GM18870 (cell line): ENCODE results near the gene TNRC18.
"Not testable (repeated sequence)": the region's sequence is repeated elsewhere in the genome, so short reads cannot be mapped to it uniquely, and the experiment has no call there.

Source experiments
- ATAC-seq: cut with Tn5 transposase; IDR thresholded peaks from one replicate; pipeline ENCODE4 v1.9.1; 2021; ENCODE audit warnings: moderate library complexity; ENCODE audit not compliant: unreplicated experiment

Gene TNRC18

GRCh38 chr7:5300366-5300765, 123.3 kb downstream of the TNRC18 start:
- no peak for ATAC-seq

DNA sequence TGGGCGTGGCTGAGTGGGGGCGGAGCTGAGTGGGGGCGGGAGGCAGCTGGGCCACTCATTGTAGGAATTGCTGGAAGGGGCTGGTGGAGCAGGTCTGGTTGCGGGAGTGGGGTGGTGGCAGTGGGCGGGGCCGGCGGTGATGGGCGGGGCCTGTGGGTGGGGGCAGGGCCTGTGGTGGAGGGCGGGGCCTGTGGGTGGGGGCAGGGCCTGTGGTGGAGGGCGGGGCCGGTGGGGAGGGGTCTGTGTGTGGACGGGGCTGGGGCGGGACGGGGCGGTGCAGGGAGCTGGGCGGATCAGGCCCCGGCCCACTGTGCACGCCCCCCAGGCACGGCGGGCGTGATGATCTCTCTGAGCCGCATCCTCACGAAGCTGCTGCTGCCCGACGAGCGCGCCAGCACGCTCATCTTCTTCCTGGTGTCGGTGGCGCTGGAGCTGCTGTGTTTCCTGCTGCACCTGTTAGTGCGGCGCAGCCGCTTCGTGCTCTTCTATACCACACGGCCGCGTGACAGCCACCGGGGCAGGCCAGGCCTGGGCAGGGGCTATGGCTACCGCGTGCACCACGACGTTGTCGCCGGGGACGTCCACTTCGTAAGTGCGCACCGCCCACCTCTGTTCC, 126.9 kb downstream of the TNRC18 start:
- no peak for ATAC-seq

GRCh38 chr7:5296015-5296610, 127.5 kb downstream of the TNRC18 start:
- no peak for ATAC-seq

DNA sequence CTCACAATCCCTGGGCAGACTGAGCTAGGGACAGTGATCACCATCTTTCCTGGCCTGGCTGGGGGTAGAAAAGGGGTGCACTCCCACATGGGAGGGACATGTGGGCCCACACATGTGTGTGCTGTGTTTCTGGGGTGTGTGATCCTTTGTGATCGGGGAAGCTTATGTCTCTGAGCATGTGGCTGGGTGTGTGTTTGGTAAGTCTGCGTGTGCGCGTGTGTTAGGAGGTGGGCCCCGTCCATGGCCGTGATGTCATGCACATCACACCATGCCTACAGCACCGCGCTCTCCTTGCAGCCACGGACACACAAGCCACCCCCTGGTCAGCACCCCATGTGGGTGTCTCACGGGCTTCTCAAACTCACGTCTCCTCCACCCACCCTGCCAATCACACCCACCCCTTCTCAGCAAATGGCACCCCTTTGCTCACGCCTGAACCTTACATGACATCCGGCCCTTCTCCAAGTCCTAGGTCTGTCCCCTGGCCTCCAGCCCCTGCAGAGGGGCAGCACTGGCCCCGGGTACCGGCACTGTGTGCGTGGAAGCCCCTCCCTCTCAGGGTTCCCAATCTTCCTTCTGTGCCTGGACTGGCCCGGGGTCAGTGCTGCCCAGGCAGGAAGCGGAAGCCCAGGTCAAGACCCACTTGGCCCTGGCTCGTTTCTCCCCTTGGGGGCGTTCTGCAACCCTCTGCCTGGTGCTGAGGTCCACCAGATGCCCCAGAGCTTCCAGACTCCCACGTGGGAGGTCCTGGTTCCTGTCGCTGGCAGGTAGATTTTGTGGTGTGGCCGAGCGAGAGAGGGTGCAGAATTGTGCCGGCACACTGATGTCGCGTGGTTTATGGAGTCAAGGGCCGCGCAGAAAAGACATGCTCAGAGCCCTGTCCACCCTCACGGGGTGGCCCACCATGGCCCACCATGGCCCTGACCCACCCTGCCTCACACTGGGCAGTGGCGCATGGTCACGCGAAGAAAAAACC, 128.3 kb downstream of the TNRC18 start:
- no peak for ATAC-seq

GRCh38 chr7:5294169-5294987, 129.3 kb downstream of the TNRC18 start:
- no peak for ATAC-seq

DNA sequence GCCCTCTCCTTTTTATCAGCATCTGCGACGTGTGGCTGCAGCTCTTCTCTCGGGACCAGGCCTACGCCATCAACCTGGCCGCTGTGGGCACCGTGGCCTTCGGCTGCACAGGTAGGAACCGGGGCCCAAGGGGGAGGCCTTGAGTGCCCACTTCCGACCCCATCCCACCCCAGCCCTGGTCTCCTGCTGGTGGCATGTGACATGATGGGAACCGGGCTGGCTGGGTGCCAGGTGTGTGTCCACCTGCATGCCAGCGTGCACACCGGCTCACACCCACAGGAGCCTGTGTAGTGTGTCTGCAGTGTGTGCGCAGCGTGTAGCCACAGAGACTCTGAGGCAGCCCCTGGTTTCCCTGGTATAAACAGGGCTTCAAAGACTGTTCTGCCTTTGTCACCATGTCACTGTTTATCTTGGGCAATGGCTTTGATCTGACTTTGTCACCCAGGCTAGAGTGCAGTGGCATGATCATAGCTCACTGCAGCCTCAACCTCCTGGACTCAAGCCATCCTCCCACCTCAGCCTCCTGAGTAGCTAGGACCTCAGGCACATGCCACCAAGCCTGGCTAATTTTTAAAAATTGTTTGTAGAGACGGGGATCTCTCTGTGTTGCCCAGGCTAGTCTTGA, 131.8 kb downstream of the TNRC18 start:
- ATAC-seq, result not testable (repeated sequence)

GRCh38 chr7:5291301-5291700, 132.3 kb downstream of the TNRC18 start:
- ATAC-seq, result no peak

- ATAC-seq, result no peak
These were observed 134.3 kb downstream of the TNRC18 start for GRCh38 chr7:5289355-5289754.

DNA sequence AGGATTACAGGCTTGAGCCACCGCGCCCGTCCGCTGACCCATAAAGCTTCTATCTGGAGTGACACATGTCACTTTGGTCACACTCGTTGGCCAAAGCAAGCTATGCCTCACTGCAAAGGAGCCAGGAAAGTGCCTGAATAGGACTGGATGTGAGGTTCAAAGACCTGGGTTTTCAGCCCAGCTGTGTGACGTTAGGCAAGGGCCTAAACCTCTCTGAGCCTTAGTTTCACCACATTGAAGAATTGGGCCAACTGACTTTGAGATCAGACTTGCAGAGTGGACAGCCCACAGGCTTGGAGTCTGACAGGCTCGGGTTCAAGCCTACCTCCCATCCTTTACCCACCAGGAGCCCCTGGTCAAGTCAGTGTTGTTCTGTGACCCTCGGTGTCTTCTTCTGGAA, 135.1 kb downstream of the TNRC18 start:
- ATAC-seq, result not testable (repeated sequence)

- no peak for ATAC-seq
These were observed 135.8 kb downstream of the TNRC18 start for GRCh38 chr7:5287802-5288201.

DNA sequence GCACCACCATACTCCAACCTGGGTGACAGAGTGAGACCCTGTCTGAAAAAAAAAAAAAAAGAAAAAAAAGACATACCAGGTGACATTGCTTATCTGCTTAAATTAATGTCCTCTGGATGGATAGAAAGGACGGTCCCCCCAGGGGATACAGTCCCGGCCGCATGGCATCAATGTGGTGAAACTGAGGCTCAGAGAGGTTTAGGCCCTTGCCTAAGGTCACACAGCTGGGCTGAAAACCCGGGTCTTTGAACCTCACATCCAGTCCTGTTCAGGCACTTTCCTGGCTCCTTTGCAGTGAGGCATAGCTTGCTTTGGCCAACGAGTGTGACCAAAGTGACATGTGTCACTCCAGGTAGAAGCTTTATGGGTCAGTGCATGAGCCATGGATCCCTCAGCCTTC, 136.3 kb downstream of the TNRC18 start:
- not testable (repeated sequence) for ATAC-seq

DNA sequence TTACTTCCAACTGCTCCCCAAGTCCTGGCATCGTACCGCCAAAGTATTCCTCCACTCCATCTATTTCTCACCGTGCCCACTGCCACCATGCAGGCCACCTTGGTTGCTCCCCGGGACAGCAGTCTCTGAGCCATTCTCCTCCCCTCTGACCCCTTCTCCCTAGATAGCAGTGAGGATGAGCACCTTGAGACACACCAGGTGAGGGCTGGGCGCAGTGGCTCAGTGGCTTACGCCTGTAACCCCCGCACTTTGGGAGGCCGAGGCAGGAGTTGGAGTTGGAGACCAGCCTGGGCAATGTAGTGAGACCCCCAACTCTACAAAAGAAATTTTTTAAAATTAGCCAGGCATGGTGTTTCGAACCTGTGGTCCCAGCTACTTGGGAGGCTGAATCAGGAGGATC, 136.7 kb downstream of the TNRC18 start:
- no peak for ATAC-seq

DNA sequence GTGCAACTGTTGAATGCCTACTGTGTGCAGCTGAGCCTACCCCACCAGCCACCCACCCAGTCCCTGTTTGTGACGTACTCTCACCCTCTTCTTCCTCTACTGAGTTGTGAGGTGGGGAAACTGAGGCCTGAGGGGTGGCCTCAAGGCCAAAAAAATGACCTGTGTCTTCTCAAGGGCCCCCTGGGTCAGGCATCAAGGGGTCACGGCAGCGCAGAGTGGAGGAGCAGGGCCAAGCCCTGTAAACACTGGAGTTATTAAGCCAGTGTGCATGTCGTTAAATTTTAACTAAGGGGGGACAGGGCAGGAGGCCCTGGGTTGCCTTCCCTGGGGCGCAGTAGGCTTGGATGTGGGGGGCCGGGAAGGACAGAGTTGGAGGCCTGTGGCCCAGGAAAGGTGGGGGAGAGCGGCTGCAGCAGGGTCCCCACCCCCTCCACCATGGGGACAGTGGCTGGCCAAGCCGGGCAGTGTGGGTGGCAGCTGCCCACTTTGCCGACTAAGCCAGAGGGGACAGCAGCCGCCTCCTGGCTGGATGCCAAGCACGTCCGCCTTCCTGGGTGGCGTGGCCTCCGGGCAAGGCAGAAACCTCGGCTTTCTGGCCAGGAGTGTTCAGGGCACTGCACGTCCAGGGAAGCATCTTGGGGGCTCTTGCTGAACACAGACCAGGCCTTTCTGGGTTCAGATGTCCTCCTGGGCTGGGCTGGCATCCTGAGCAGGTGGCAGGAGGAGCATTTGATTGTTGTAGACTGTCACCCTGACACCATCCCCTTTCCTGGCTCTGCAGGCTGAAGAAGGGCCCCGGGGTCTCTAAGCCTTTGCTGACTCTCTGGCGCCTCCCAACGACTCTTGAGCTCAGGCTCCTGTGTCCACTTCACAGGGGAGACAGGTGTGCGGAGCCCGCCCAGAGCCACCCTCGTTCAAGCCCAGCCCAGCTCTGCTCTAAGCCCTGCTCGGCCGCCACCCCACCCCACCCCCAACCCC, 139.0 kb downstream of the TNRC18 start:
- ATAC-seq, result no peak

DNA sequence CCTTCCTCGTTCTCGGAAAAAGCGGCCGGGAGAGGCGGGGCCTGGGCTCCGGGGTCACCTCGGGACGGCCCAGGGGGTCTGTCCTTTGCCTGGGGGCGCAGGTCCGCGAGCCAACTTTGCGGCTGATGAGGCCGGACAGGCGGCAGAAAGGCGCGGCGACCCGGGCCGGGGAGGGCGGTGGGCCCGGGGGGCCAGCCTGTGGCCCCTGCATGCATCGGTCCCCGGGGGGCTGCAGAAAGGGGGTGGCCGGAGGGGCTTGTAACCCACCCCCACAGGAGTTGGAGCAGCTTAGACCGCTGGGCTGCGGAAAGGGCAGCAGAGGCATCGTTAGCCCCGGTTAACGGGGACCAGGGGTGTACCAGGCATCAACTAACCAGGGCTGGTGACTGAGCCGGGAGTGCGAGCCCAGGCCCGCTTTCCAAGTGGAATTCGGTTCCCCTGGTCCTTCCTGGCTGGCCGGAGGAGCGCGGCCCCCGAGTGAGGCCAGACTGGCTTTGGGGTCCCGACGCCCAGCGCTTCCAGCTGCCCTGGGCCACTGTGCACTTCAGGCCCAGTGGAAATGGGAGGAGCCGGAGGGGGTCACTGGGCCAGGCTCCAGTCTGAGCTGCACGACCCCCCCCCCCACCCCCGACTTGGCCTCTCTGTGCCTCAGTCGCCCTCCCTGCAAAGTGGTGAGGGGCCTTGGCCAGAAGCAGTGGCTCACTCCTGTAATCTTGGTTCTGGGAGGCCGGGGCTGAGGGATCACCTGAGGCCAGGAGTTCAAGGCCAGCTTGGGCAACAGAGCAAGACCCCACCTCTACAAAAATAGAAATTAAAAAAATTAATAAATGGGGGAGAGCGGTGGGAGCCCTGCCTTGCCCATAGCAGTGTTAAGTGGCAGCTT, 140.0 kb downstream of the TNRC18 start:
- no peak for ATAC-seq

- no peak for ATAC-seq
These were observed 140.9 kb downstream of the TNRC18 start, which contains the start of gene SLC29A4 for GRCh38 chr7:5282543-5283316. SLC29A4 (plus strand) TSS chr7:5282943; CDS start chr7:5287817, 4,874 bp downstream.

- not testable (repeated sequence) for ATAC-seq
These were observed 141.8 kb downstream of the TNRC18 start for GRCh38 chr7:5281598-5282500.
